HepG2 (cell line): Measurements from ENCODE around the gene CLEC3A. TPM values are rescaled to one million over a fixed set of nuclear protein-coding genes. Genes with fewer than 3 reads are reported as not detected.

Experiments used
- ATAC-seq: fragments of 200-7000 bp; cut with Tn5 transposase; 3 replicates; pipeline ENCODE4 v1.9.1; 2020; ENCODE audit warnings: mild to moderate bottlenecking, moderate library complexity
- BruUV-seq: library from RNA; stranded (reverse); fragments of 400-500 nt; replicated peaks from 2 replicates; lab custom pipeline; 2021; lab: Mats Ljungman, UMichigan
- CTCF ChIA-PET: fragments of 300-600 bp; formaldehyde crosslinking; extraction: SDS; loops from one replicate; lab custom pipeline; 2021; ENCODE audit warnings: low total read pairs, inconsistent platforms, low intra/inter-chr PET ratio; lab: Yijun Ruan, JAX
- POLR2A ChIA-PET: fragments of 350-600 bp; sonication (Branson Sonifier 250); formaldehyde crosslinking; loops from one replicate; lab custom pipeline; 2020; ENCODE audit warnings: antibody characterized with exemption, inconsistent platforms; lab: Yijun Ruan, JAX
- DNase-seq: peaks from one replicate; pipeline ENCODE4 v3.0.0-alpha.2; 2015; ENCODE audit warnings: low spot score
- FAIRE-seq: peaks from 3 replicates; lab custom pipeline; 2011; peaks lifted over from hg19 to GRCh38; lab: Jason Lieb, UNC
- H2AFZ ChIP-seq: one replicate; pipeline ENCODE4 v1.6.1; 2011; ENCODE audit warnings: low read length, inconsistent platforms
- H3K27ac ChIP-seq: fragments of 300-600 bp; 3 replicates; pipeline ENCODE4 v1.8.0; 2011; ENCODE audit warnings: mixed run types, mild to moderate bottlenecking, mixed read lengths, low read length, inconsistent platforms; ENCODE audit not compliant: insufficient read depth; ENCODE audit errors: extremely low read length
- H3K27me3 ChIP-seq, 2 experiments: fragments of 200-600 bp in 1 of 2; 2 replicates in 1 of 2; 3 replicates in 1 of 2; pipeline versions ENCODE4 v1.6.0 to v1.8.0; 2011; ENCODE audit warnings: low read length in 2 of 2, mild to moderate bottlenecking in 2 of 2, moderate library complexity in 2 of 2, inconsistent platforms in 1 of 2; ENCODE audit not compliant: insufficient read depth in 2 of 2, control insufficient read depth in 1 of 2
- H3K36me3 ChIP-seq, 2 experiments: fragments of 200-600 bp in 1 of 2; replicated peaks in 1 of 2; 2 replicates in 1 of 2; 3 replicates in 1 of 2; pipeline versions ENCODE4 v1.5.1 to v1.8.0; 2011; ENCODE audit warnings: low read length in 2 of 2, inconsistent platforms in 1 of 2; ENCODE audit not compliant: insufficient read depth in 2 of 2, control insufficient read depth in 1 of 2
- H3K4me1 ChIP-seq: 2 replicates; pipeline ENCODE4 v1.5.1; 2012; ENCODE audit warnings: low read length, inconsistent platforms; ENCODE audit not compliant: insufficient read depth
- H3K4me2 ChIP-seq: 2 replicates; pipeline ENCODE4 v1.6.0; 2011; ENCODE audit warnings: low read depth, low read length, inconsistent platforms
- H3K4me3 ChIP-seq, 3 experiments: fragments of 200-600 bp in 1 of 3; sonication (generic), shearing (Covaris generic) in 1 of 3; replicated peaks in 1 of 3; 2 replicates each; pipeline ENCODE4 v1.5.1; 2011 to 2016; ENCODE audit warnings: low read length in 3 of 3, inconsistent platforms in 2 of 3, low read depth in 2 of 3, mild to moderate bottlenecking in 2 of 3, control low read depth in 1 of 3, mixed read lengths in 1 of 3; ENCODE audit not compliant: insufficient read depth in 1 of 3
- H3K79me2 ChIP-seq: one replicate; pipeline ENCODE4 v1.6.1; 2011; ENCODE audit warnings: low read length, inconsistent platforms; ENCODE audit not compliant: insufficient read depth
- H3K9ac ChIP-seq: 2 replicates; pipeline ENCODE4 v1.6.0; 2011; ENCODE audit warnings: mild to moderate bottlenecking, low read depth, low read length, inconsistent platforms; ENCODE audit not compliant: insufficient read depth
- H3K9me3 ChIP-seq: 2 replicates; pipeline ENCODE4 v1.5.1; 2012; ENCODE audit warnings: mild to moderate bottlenecking, low read length
- H4K20me1 ChIP-seq: 2 replicates; pipeline ENCODE4 v1.6.0; 2011; ENCODE audit warnings: inconsistent platforms, mild to moderate bottlenecking, low read length, moderate library complexity; ENCODE audit not compliant: insufficient read depth
- ARNT ChIP-seq: fragments of 450-650 bp; IDR thresholded peaks from 2 replicates; pipeline ENCODE4 v1.6.1; 2017
- ATF7 ChIP-seq, 2 experiments: fragments of 450-650 bp in 1 of 2; sonication (generic) in 1 of 2; formaldehyde crosslinking in 1 of 2; IDR thresholded peaks; 2 replicates each; pipeline versions ENCODE4 v1.4.0 to v1.6.1; 2016 to 2020; ENCODE audit warnings: antibody characterized with exemption in 1 of 2, mild to moderate bottlenecking in 1 of 2, missing genetic modification reagents in 1 of 2
- CREB1 ChIP-seq, 2 experiments: fragments of 450-650 bp in 1 of 2; IDR thresholded peaks; 2 replicates each; pipeline ENCODE4 v1.6.1; 2016 to 2017; ENCODE audit warnings: control low read depth in 1 of 2, mild to moderate bottlenecking in 1 of 2, missing compliant biosample characterization in 1 of 2, missing genetic modification characterization in 1 of 2
- GLI4 ChIP-seq: sonication (generic); formaldehyde crosslinking; IDR thresholded peaks from 2 replicates; pipeline ENCODE4 v1.5.1; 2020; ENCODE audit warnings: missing genetic modification reagents, mild to moderate bottlenecking, moderate library complexity, borderline replicate concordance
- HOXD1 ChIP-seq: sonication (generic); formaldehyde crosslinking; IDR thresholded peaks from 2 replicates; pipeline ENCODE4 v1.5.0; 2020; ENCODE audit warnings: missing genetic modification reagents
- MAFF ChIP-seq: IDR thresholded peaks from 2 replicates; pipeline ENCODE4 v1.6.1; 2011; ENCODE audit warnings: low read depth, low read length, improper control_type of control experiment
- MED13 ChIP-seq: sonication (generic); formaldehyde crosslinking; IDR thresholded peaks from 2 replicates; pipeline ENCODE4 v1.5.0; 2020; ENCODE audit warnings: missing genetic modification reagents
- PITX1 ChIP-seq: sonication (generic); formaldehyde crosslinking; IDR thresholded peaks from 2 replicates; pipeline ENCODE4 v1.5.1; 2020; ENCODE audit warnings: mild to moderate bottlenecking, missing genetic modification reagents
- ZNF260 ChIP-seq: sonication (generic); formaldehyde crosslinking; IDR thresholded peaks from 2 replicates; pipeline ENCODE4 v1.4.0; 2020; ENCODE audit warnings: missing genetic modification reagents, low read depth, mild to moderate bottlenecking, borderline replicate concordance
- WGBS: methylation state at CpG from one replicate; pipeline ENCODE4 v1.1.6; 2017; ENCODE audit warnings: low lambda C conversion rate; 5-methylcytosine and 5-hydroxymethylcytosine counted together
- in situ Hi-C: cut with HindIII; loops from 2 replicates; pipeline ENCODE4 v1.10.0; 2017; ENCODE audit warnings: low pct_unique_long_range_greater_than_20kb; ENCODE audit not compliant: extremely low pct_ligation_motif_present
- intact Hi-C: fragments of 100-400 bp; cut with micrococcal nuclease; formaldehyde crosslinking; loops from one replicate; pipeline ENCODE4 v1.10.0; 2022; ENCODE audit not compliant: unreplicated experiment
- polyA plus RNA-seq, 8 experiments: library from polyadenylated mRNA; depleted of rRNA in 3 of 8; stranded (reverse) in 7 of 8; unstranded in 1 of 8; fragments of >200 nt; fragmentation: Illumina TruSeq in 4 of 8; extraction: Trizol in 4 of 8; gene quantifications; 2 replicates each; pipeline versions ENCODE4 v1.2.1 to v1.2.3, GENCODE V29; 2011 to 2016; ENCODE audit warnings: low read depth in 4 of 8, missing spikeins in 1 of 8, mixed read lengths in 1 of 8; ENCODE audit not compliant: insufficient read depth in 1 of 8
- total RNA-seq, 5 experiments: library from RNA; depleted of rRNA; stranded (reverse); fragments of >200 nt; fragmentation: Illumina TruSeq; extraction: Trizol; gene quantifications; 2 replicates each; pipeline ENCODE4 v1.2.3, GENCODE V29; 2016; ENCODE audit warnings: low read depth in 1 of 5
- TF ChIP-seq, protein P1 (sequence below): sonication (generic); formaldehyde crosslinking; IDR thresholded peaks from 2 replicates; pipeline ENCODE4 v1.8.0; 2022; ENCODE audit warnings: missing genetic modification reagents, mild to moderate bottlenecking, inconsistent platforms, borderline replicate concordance

The CLEC3A gene
- total and polyA plus RNA-seq, 2 of the 13 experiments (the other 11 are each of a cell fraction or from before 2014, with no cell fraction given): not detected

DNA sequence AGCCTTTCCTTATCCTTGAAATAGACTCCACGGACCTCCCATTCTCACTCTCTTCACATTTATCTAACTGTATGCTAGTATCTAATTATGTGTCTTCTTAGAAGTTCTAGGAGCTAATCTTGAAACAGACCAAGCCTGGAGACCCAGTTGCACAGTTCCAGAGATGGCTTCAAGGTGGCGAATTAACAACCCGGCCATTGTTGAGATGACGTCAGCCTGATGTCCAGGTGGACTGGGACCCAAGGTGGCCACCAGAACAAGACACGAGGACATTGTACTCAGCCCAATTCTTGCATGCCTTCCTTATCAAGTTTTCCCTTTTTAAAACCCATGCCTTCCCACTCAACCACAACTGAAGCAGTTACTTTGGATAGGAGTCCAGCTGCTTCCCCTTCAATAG, 47.6 kb downstream of the CLEC3A start:
- Histone ChIP-seq H3K4me1 (peaks cover 8% of the 10 kb centered on the region; the same call in 1 of the 2 replicates), H4K20me1 (no peaks in the 10 kb centered on the region), H3K4me2 (no peak overlapping the region), H3K9ac (no peak overlapping the region), H3K79me2 (no peaks in the 10 kb centered on the region), H3K4me3 (no peak overlapping the region), H3K27me3 (peaks cover 0 to 2% of the 10 kb centered on the region in 2 experiments; a peak in 2 of 5 replicates), H3K27ac (no peak overlapping the region), H3K9me3 (no peaks in the 10 kb centered on the region), H2AFZ (no peak overlapping the region), H3K36me3 (no peaks in the 10 kb centered on the region)
- DNase-seq: no peak
- intact Hi-C loops: no loop called here
- ChIA-PET CTCF (no interaction called here), POLR2A (no interaction called here)
- 68% methylated on average over 5 of the region's 5 CpGs for WGBS
- no TSS peak for BruUV-seq
- in situ Hi-C loops: no loop called here
- no peak for FAIRE-seq
- TF ChIP-seq ZNF260 (no peak), ATF7 (IDR thresholded peaks at IDR 0.05) (peak; percentile 74), ATF7 (CRISPR knock-in tag; IDR thresholded peaks at IDR 0.05) (no peak), GLI4 (CRISPR knock-in tag) (no peak), HOXD1 (CRISPR knock-in tag) (no peak), CREB1 (IDR thresholded peaks at IDR 0.05) (peak; percentile 68), CREB1 (CRISPR knock-in tag; IDR thresholded peaks at IDR 0.05) (no peak)
- TF ChIP-seq, all 625 proteins: peak for 2
- no peak for ATAC-seq

DNA sequence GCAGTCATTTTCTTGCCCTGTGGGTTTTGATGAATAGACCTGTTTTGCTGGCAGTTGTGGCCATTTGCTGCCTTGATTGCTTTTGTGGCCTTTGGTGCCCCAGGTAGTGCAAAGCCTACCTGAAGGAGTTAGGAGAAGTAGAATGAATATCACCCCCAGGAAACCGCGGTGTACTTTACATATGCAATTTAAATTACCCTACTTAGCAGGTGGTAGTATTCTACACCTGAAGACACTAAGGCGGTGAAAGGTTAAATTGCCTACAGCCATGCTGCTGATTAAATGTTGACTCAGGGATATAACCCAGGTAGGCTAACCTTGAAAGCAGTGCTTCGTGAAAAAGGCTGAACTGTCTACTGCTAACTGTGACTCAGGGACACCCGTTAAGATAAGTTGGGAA, 49.9 kb downstream of the CLEC3A start:
- in situ Hi-C loops (no loop called here), intact Hi-C loops (no loop called here)
- no peak overlapping the region for H3K4me2 ChIP-seq
- WGBS: 20% methylated on average over 5 of the region's 5 CpGs
- no TSS peak for BruUV-seq
- ChIA-PET CTCF (no interaction called here), POLR2A (no interaction called here)
- no peak overlapping the region for H2AFZ ChIP-seq
- FAIRE-seq (no peak), ATAC-seq (peak; percentile 67), DNase-seq (no peak)
- H3K9me3 ChIP-seq: no peaks in the 10 kb centered on the region
- no peak overlapping the region for H3K9ac ChIP-seq
- H4K20me1 ChIP-seq: no peaks in the 10 kb centered on the region
- no peak overlapping the region for H3K4me3 ChIP-seq
- peaks cover 8% of the 10 kb centered on the region; the same call in 1 of the 2 replicates for H3K4me1 ChIP-seq
- no peaks in the 10 kb centered on the region for H3K79me2 ChIP-seq
- H3K36me3 ChIP-seq: no peaks in the 10 kb centered on the region
- no peaks in the 10 kb centered on the region for H3K27me3 ChIP-seq
- no peak overlapping the region for H3K27ac ChIP-seq
- TF ChIP-seq MED13 (no peak), ARNT (no peak), MAFF (peak; percentile 79), PITX1 (CRISPR knock-in tag) (peak; percentile 30; the same call in 1 of the 2 replicates)
- TF ChIP-seq, protein P1, sequence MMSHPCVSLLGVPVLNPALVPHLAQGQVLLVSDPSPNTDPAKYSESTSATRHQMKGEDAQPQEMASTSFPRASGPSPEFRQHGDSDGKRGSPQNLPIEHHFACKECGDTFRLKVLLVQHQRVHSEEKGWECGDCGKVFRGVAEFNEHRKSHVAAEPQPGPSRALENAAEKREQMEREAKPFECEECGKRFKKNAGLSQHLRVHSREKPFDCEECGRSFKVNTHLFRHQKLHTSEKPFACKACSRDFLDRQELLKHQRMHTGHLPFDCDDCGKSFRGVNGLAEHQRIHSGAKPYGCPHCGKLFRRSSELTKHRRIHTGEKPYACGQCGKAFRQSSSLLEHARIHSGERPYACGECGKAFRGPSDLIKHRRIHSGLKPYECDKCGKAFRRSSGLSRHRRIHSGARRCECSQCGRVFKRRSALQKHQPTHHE (CRISPR knock-in tag): no peak
